ENCODE measurements around the gene SEC14L3.

Gene SEC14L3

GRCh38 chr22:30497466-30498150 is 25.8 kb upstream of the SEC14L3 start:
- no peak for TF ChIP-seq ZNF274 (IDR thresholded peaks at IDR 0.05; ENCODE audit: low read depth, low read length)
- no peak overlapping the region for H3K4me3 ChIP-seq (ENCODE audit: low read length)

GRCh38 chr22:30495041-30495784 is 23.4 kb upstream of the SEC14L3 start:
- no peak for TF ChIP-seq ZNF274 (IDR thresholded peaks at IDR 0.05; ENCODE audit: low read depth, low read length)
- no peak overlapping the region for H3K4me3 ChIP-seq (ENCODE audit: low read length)

GRCh38 chr22:30492144-30492543 is 20.3 kb upstream of the SEC14L3 start:
- H3K4me3 ChIP-seq (ENCODE audit: low read length): no peak overlapping the region
- no peak for TF ChIP-seq ZNF274 (IDR thresholded peaks at IDR 0.05; ENCODE audit: low read depth, low read length)

- no peak for TF ChIP-seq ZNF274 (IDR thresholded peaks at IDR 0.05; ENCODE audit: low read depth, low read length)
These were observed 19.6 kb upstream of the SEC14L3 start for GRCh38 chr22:30491381-30491780.

GRCh38 chr22:30490399-30490798 is 18.6 kb upstream of the SEC14L3 start:
- H3K4me3 ChIP-seq (ENCODE audit: low read length): no peak overlapping the region
- no peak for TF ChIP-seq ZNF274 (IDR thresholded peaks at IDR 0.05; ENCODE audit: low read depth, low read length)

More at GRCh38 chr22:30491381-30491780, 19.6 kb upstream of the SEC14L3 start:
- no peak overlapping the region for H3K4me3 ChIP-seq (ENCODE audit: low read length)

- no peak overlapping the region for H3K4me3 ChIP-seq (ENCODE audit: low read length)
- TF ChIP-seq ZNF274 (IDR thresholded peaks at IDR 0.05; ENCODE audit: low read depth, low read length): no peak
These were observed 16.3 kb upstream of the SEC14L3 start for GRCh38 chr22:30488121-30488520.

- no peak for TF ChIP-seq ZNF274 (IDR thresholded peaks at IDR 0.05; ENCODE audit: low read depth, low read length)
- no peak overlapping the region for H3K4me3 ChIP-seq (ENCODE audit: low read length)
These were observed 14.9 kb upstream of the SEC14L3 start for GRCh38 chr22:30486661-30487115.

GRCh38 chr22:30486118-30486517 is 14.3 kb upstream of the SEC14L3 start:
- TF ChIP-seq ZNF274 (IDR thresholded peaks at IDR 0.05; ENCODE audit: low read depth, low read length): no peak

GRCh38 chr22:30485362-30485988 is 13.7 kb upstream of the SEC14L3 start:
- TF ChIP-seq ZNF274 (IDR thresholded peaks at IDR 0.05; ENCODE audit: low read depth, low read length): no peak
- no peak overlapping the region for H3K4me3 ChIP-seq (ENCODE audit: low read length)

More at GRCh38 chr22:30486118-30486517, 14.3 kb upstream of the SEC14L3 start:
- H3K4me3 ChIP-seq (ENCODE audit: low read length): no peak overlapping the region

GRCh38 chr22:30483169-30483568 is 11.4 kb upstream of the SEC14L3 start:
- H3K4me3 ChIP-seq (ENCODE audit: low read length): no peak overlapping the region
- no peak for TF ChIP-seq ZNF274 (IDR thresholded peaks at IDR 0.05; ENCODE audit: low read depth, low read length)

- H3K4me3 ChIP-seq (ENCODE audit: low read length): no peak overlapping the region
- no peak for TF ChIP-seq ZNF274 (IDR thresholded peaks at IDR 0.05; ENCODE audit: low read depth, low read length)
These were observed 9.9 kb upstream of the SEC14L3 start for GRCh38 chr22:30481711-30482110.

- no peak overlapping the region for H3K4me3 ChIP-seq (ENCODE audit: low read length)
- no peak for TF ChIP-seq ZNF274 (IDR thresholded peaks at IDR 0.05; ENCODE audit: low read depth, low read length)
These were observed 8.2 kb upstream of the SEC14L3 start for GRCh38 chr22:30479981-30480380.

GRCh38 chr22:30474683-30475424 is 3.0 kb upstream of the SEC14L3 start:
- no peak for TF ChIP-seq ZNF274 (IDR thresholded peaks at IDR 0.05; ENCODE audit: low read depth, low read length)
- no peak overlapping the region for H3K4me3 ChIP-seq (ENCODE audit: low read length)

GRCh38 chr22:30474121-30474520 is 2.3 kb upstream of the SEC14L3 start:
- no peak for TF ChIP-seq ZNF274 (IDR thresholded peaks at IDR 0.05; ENCODE audit: low read depth, low read length)

More at GRCh38 chr22:30474121-30474520, 2.3 kb upstream of the SEC14L3 start:
- no peak overlapping the region for H3K4me3 ChIP-seq (ENCODE audit: low read length)
